GM21528 (cell line): Measurements from ENCODE around the gene DGKH.

ENCODE experiments used
- ATAC-seq: cut with Tn5 transposase; IDR thresholded peaks from one replicate; pipeline ENCODE4 v1.9.1; 2021; ENCODE audit warnings: mild to moderate bottlenecking, moderate library complexity; ENCODE audit not compliant: unreplicated experiment, low FRiP score

Gene DGKH

GRCh38 chr13:42039946-42040729 is 8.3 kb upstream of the DGKH start:
- peak; percentile 64 for ATAC-seq

- no peak for ATAC-seq
These were observed 7.8 kb upstream of the DGKH start for GRCh38 chr13:42040730-42041010.

- ATAC-seq, result peak; percentile 36
These were observed 7.3 kb upstream of the DGKH start for GRCh38 chr13:42041011-42041683.

GRCh38 chr13:42041684-42042035 is 6.8 kb upstream of the DGKH start:
- ATAC-seq, result peak; percentile 1

GRCh38 chr13:42043676-42044075 is 4.8 kb upstream of the DGKH start:
- no peak for ATAC-seq

- ATAC-seq, result no peak
These were observed 2.0 kb upstream of the DGKH start for GRCh38 chr13:42046448-42046847.

- ATAC-seq, result peak; percentile 13
These were observed 697 bp upstream of the DGKH start for GRCh38 chr13:42047561-42048341.

- ATAC-seq, result peak; percentile 52
These were observed 421 bp downstream of the DGKH start for GRCh38 chr13:42048684-42049453.

GRCh38 chr13:42049454-42049813 is 986 bp downstream of the DGKH start:
- ATAC-seq, result peak; percentile 21

- ATAC-seq, result no peak
These were observed 6.5 kb downstream of the DGKH start for GRCh38 chr13:42054798-42055499.

- no peak for ATAC-seq
These were observed 7.1 kb downstream of the DGKH start for GRCh38 chr13:42055500-42056085.

GRCh38 chr13:42056146-42056545 is 7.7 kb downstream of the DGKH start:
- no peak for ATAC-seq

- no peak for ATAC-seq
These were observed 8.1 kb downstream of the DGKH start for GRCh38 chr13:42056583-42056982.

- no peak for ATAC-seq
These were observed 9.6 kb downstream of the DGKH start for GRCh38 chr13:42057918-42058530.

GRCh38 chr13:42061943-42062342 is 13.5 kb downstream of the DGKH start:
- ATAC-seq, result no peak

GRCh38 chr13:42063105-42063504 is 14.7 kb downstream of the DGKH start:
- ATAC-seq, result no peak

- ATAC-seq, result no peak
These were observed 15.8 kb downstream of the DGKH start for GRCh38 chr13:42064259-42064658.

GRCh38 chr13:42064966-42065365 is 16.5 kb downstream of the DGKH start:
- ATAC-seq, result no peak

GRCh38 chr13:42065414-42065813 is 17.0 kb downstream of the DGKH start:
- no peak for ATAC-seq

- no peak for ATAC-seq
These were observed 18.1 kb downstream of the DGKH start for GRCh38 chr13:42066542-42066941.
